Panc1 (cell line): Measurements from ENCODE around the gene TRIM22. TPM values are rescaled to one million over a fixed set of nuclear protein-coding genes. Genes with fewer than 3 reads are reported as not detected.

Experiments
- ATAC-seq: fragments of 200-7000 bp; cut with Tn5 transposase; 2 replicates; pipeline ENCODE4 v1.9.1; 2020; ENCODE audit warnings: mild to moderate bottlenecking, moderate library complexity
- BruUV-seq: library from RNA; stranded (reverse); fragments of 400-500 nt; replicated peaks from 2 replicates; lab custom pipeline; 2021; lab: Mats Ljungman, UMichigan
- CTCF ChIA-PET: fragments of 300-600 bp; sonication (Branson Sonifier 250); formaldehyde crosslinking; loops from one replicate; lab custom pipeline; 2022; ENCODE audit warnings: antibody characterized with exemption; lab: Charles Lee
- POLR2A ChIA-PET: fragments of 300-600 bp; sonication (Branson Sonifier 250); formaldehyde crosslinking; loops from one replicate; lab custom pipeline; 2022; ENCODE audit warnings: antibody characterized with exemption; lab: Charles Lee
- DNase-seq: peaks from one replicate; pipeline ENCODE4 v3.0.0-alpha.2; 2010; ENCODE audit warnings: low read depth, low spot score
- H3K27ac ChIP-seq: 2 replicates; pipeline ENCODE4 v1.5.1; 2011; ENCODE audit warnings: mild to moderate bottlenecking, low read length, inconsistent platforms
- H3K27me3 ChIP-seq: fragments of 200-500 bp; sonication (Bioruptor generic); 2 replicates; pipeline ENCODE4 v1.6.0; 2014; ENCODE audit warnings: low read length, inconsistent platforms; ENCODE audit not compliant: control insufficient read depth, insufficient read depth
- H3K36me3 ChIP-seq: fragments of 200-500 bp; sonication (Bioruptor generic); 2 replicates; pipeline ENCODE4 v1.5.1; 2014; ENCODE audit warnings: inconsistent platforms, mild to moderate bottlenecking, low read length, moderate library complexity; ENCODE audit not compliant: control insufficient read depth, insufficient read depth
- H3K4me1 ChIP-seq: 2 replicates; pipeline ENCODE4 v1.5.1; 2011; ENCODE audit warnings: inconsistent platforms, mild to moderate bottlenecking, low read length, moderate library complexity; ENCODE audit not compliant: control insufficient read depth, insufficient read depth
- H3K4me3 ChIP-seq, 2 experiments: 2 replicates each; pipeline ENCODE4 v1.5.1; 2011 to 2012; ENCODE audit warnings: low read depth in 2 of 2, low read length in 2 of 2, mild to moderate bottlenecking in 2 of 2, inconsistent platforms in 1 of 2, moderate library complexity in 1 of 2
- H3K9me3 ChIP-seq: fragments of 200-500 bp; sonication (Bioruptor generic); 2 replicates; pipeline ENCODE4 v1.5.1; 2014; ENCODE audit warnings: low read depth, mild to moderate bottlenecking, inconsistent platforms, low read length, moderate library complexity; ENCODE audit not compliant: control insufficient read depth, insufficient read depth
- CTCF ChIP-seq: fragments of 450-650 bp; IDR thresholded peaks from 2 replicates; pipeline ENCODE4 v1.5.1; 2017; ENCODE audit warnings: mild to moderate bottlenecking
- POLR2AphosphoS5 ChIP-seq: IDR thresholded peaks from 2 replicates; pipeline ENCODE4 v1.6.1; 2012; ENCODE audit warnings: mild to moderate bottlenecking, low read depth, low read length, moderate library complexity
- SIN3A ChIP-seq: IDR thresholded peaks from 2 replicates; pipeline ENCODE4 v1.6.1; 2012; ENCODE audit warnings: low read depth, mild to moderate bottlenecking, low read length, moderate library complexity, borderline replicate concordance; ENCODE audit not compliant: insufficient read depth
- TCF7L2 ChIP-seq: IDR thresholded peaks from 2 replicates; pipeline ENCODE4 v1.6.1; 2011; ENCODE audit warnings: mild to moderate bottlenecking, low read depth, low read length, inconsistent platforms
- in situ Hi-C: cut with HindIII; loops from 2 replicates; pipeline ENCODE4 v1.10.0; 2016; ENCODE audit warnings: low sequenced_read_pairs, low pct_unique_long_range_greater_than_20kb
- intact Hi-C: fragments of 100-400 bp; cut with micrococcal nuclease; formaldehyde crosslinking; loops from one replicate; pipeline ENCODE4 v1.10.0; 2022; ENCODE audit not compliant: unreplicated experiment
- total RNA-seq: library from RNA; stranded (reverse); gene quantifications from one replicate; pipeline ENCODE4 v1.2.1, GENCODE V29; 2021; ENCODE audit not compliant: unreplicated experiment
- TF ChIP-seq, protein P1 (sequence below), 2 experiments: IDR thresholded peaks; 2 replicates each; pipeline ENCODE4 v1.6.1; 2011 to 2012; ENCODE audit warnings: low read depth in 2 of 2, control low read depth in 1 of 2, low read length in 1 of 2, mild to moderate bottlenecking in 1 of 2, moderate library complexity in 1 of 2; ENCODE audit not compliant: insufficient read depth in 1 of 2

TRIM22 gene
- total RNA-seq, 1 experiment from 2014 or later = 1.4 TPM

DNA sequence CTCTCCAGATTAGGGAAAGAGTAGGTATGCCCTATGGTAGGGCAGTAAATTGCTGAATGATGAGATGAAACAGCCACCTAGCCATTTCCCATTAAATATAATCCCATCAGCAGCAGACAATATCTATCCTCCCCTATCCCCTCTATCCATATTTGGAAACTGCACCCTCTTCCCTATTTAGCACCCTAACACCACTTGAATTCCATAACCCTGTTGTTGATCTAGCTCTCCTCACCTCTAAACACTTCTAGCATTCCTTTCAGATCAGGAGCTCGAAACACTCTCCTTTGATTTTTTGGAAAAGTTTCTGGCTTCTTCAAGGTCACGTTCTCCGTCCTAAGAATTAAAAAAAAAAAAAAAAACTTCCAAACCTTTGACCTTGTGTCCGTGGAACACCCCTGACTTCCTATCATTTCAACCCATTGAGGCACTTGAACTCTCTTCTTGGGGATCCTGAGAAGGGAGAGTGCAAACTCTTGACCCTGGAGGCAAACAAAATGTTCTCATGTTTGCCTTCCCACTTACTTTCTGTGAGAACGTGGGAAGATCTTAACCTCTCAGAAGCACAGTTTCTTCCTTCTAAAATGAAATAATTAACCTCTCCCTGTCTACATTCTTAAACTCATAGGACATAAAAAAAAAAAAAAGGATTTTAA, 23.7 kb upstream of the TRIM22 start:
- Histone ChIP-seq H3K9me3 (no peaks in the 10 kb centered on the region), H3K27ac (no peak overlapping the region), H3K36me3 (no peaks in the 10 kb centered on the region; the same call in 1 of the 2 replicates), H3K27me3 (no peaks in the 10 kb centered on the region), H3K4me3 (no peak overlapping the region), H3K4me1 (no peaks in the 10 kb centered on the region)
- TF ChIP-seq TCF7L2 (no peak), POLR2AphosphoS5 (no peak), SIN3A (no peak)
- TF ChIP-seq, protein P1, sequence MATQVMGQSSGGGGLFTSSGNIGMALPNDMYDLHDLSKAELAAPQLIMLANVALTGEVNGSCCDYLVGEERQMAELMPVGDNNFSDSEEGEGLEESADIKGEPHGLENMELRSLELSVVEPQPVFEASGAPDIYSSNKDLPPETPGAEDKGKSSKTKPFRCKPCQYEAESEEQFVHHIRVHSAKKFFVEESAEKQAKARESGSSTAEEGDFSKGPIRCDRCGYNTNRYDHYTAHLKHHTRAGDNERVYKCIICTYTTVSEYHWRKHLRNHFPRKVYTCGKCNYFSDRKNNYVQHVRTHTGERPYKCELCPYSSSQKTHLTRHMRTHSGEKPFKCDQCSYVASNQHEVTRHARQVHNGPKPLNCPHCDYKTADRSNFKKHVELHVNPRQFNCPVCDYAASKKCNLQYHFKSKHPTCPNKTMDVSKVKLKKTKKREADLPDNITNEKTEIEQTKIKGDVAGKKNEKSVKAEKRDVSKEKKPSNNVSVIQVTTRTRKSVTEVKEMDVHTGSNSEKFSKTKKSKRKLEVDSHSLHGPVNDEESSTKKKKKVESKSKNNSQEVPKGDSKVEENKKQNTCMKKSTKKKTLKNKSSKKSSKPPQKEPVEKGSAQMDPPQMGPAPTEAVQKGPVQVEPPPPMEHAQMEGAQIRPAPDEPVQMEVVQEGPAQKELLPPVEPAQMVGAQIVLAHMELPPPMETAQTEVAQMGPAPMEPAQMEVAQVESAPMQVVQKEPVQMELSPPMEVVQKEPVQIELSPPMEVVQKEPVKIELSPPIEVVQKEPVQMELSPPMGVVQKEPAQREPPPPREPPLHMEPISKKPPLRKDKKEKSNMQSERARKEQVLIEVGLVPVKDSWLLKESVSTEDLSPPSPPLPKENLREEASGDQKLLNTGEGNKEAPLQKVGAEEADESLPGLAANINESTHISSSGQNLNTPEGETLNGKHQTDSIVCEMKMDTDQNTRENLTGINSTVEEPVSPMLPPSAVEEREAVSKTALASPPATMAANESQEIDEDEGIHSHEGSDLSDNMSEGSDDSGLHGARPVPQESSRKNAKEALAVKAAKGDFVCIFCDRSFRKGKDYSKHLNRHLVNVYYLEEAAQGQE (IDR thresholded peaks at IDR 0.05; ENCODE audit: insufficient read depth in 1 of 2, low read depth in 2 of 2, low read length in 1 of 2) = no peak
- intact Hi-C loops (no loop called here), in situ Hi-C loops (no loop called here)
- no peak for ATAC-seq
- BruUV-seq = no TSS peak
- CTCF ChIA-PET = no interaction called here
- no peak for DNase-seq
- POLR2A ChIA-PET = no interaction called here

DNA sequence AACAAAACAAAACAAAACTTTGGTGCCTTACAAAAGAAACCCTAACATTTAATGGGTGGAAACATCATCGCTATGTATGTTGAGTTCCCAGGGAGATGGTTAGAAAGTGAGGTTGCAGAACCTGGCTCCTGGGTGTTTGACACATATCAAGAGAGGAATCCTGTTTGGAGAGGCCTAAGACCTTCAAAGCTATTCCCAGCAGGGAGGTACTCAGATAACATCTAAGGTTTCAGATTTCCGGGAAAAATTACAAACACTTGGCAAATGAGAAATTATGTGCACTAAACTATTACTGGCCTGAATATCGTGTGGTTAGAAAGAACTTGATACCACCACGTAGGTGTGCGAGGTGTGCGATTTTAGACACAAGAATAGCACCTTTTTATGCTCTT, 23.2 kb upstream of the TRIM22 start:
- Histone ChIP-seq H3K4me3 (no peak overlapping the region), H3K4me1 (no peaks in the 10 kb centered on the region), H3K36me3 (no peaks in the 10 kb centered on the region; the same call in 1 of the 2 replicates), H3K9me3 (no peaks in the 10 kb centered on the region), H3K27me3 (no peaks in the 10 kb centered on the region), H3K27ac (no peak overlapping the region)
- BruUV-seq = no TSS peak
- CTCF ChIA-PET = no interaction called here
- ATAC-seq (no peak), DNase-seq (no peak)
- in situ Hi-C loops = no loop called here
- POLR2A ChIA-PET = no interaction called here
- TF ChIP-seq TCF7L2 = no peak
- no peak for TF ChIP-seq SIN3A
- intact Hi-C loops = no loop called here

DNA sequence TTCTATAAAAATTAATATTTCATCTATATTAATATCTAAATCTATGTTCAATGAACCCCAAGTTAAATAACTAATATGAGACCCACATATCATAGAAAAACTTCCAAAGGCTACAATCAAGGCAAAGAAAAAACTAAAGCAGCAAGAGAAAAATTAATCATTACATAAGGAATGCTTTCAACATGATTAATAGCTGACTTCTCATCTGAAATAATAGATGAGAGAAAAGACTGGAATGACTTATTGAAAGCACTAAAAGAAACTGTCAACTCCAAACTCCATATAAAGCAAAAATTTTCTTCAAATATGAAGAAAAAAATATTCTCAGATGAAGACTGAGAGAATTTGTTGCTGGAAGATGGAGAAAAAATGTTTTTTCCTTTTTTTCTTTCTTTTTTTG, 17.8 kb upstream of the TRIM22 start:
- Histone ChIP-seq H3K27ac (no peak overlapping the region), H3K4me3 (no peak overlapping the region), H3K9me3 (no peaks in the 10 kb centered on the region), H3K36me3 (peaks cover 2% of the 10 kb centered on the region; the same call in 1 of the 2 replicates), H3K27me3 (no peaks in the 10 kb centered on the region), H3K4me1 (no peaks in the 10 kb centered on the region)
- no peak for TF ChIP-seq TCF7L2
- TF ChIP-seq SIN3A = no peak
- no peak for TF ChIP-seq CTCF
- TF ChIP-seq, protein P1 (IDR thresholded peaks at IDR 0.05; ENCODE audit: insufficient read depth in 1 of 2, low read depth in 2 of 2, low read length in 1 of 2) = no peak
- no peak for TF ChIP-seq POLR2AphosphoS5
- POLR2A ChIA-PET = no interaction called here
- no TSS peak for BruUV-seq
- intact Hi-C loops = no loop called here
- CTCF ChIA-PET = no interaction called here
- DNase-seq (no peak), ATAC-seq (no peak)
- in situ Hi-C loops = no loop called here
